H7 (cell line): ENCODE results near the gene NPRL2. TPM values are rescaled to one million over a fixed set of nuclear protein-coding genes. Genes with fewer than 3 reads are reported as not detected.

Experiments
- DNase-seq: peaks from one replicate; pipeline ENCODE4 v3.0.0; 2012
- H3K27me3 ChIP-seq: 2 replicates; pipeline ENCODE4 v1.6.0; 2011; ENCODE audit warnings: mild to moderate bottlenecking, low read length; ENCODE audit not compliant: control insufficient read depth, insufficient read depth
- H3K36me3 ChIP-seq: replicated peaks from 2 replicates; pipeline ENCODE4 v1.5.1; 2011; ENCODE audit warnings: low read length; ENCODE audit not compliant: control insufficient read depth, insufficient read depth
- H3K4me3 ChIP-seq: 2 replicates; pipeline ENCODE4 v1.5.1; 2011; ENCODE audit warnings: low read depth, mild to moderate bottlenecking, control low read depth, low read length, moderate library complexity; ENCODE audit not compliant: insufficient read depth
- total RNA-seq: library from RNA; depleted of rRNA; stranded (reverse); fragments of >200 nt; shearing (Covaris generic); gene quantifications from 2 replicates; pipeline ENCODE4 v1.2.3, GENCODE V29; 2014

The NPRL2 gene
- total RNA-seq, 1 experiment from 2014 or later = 41.1 TPM

DNA sequence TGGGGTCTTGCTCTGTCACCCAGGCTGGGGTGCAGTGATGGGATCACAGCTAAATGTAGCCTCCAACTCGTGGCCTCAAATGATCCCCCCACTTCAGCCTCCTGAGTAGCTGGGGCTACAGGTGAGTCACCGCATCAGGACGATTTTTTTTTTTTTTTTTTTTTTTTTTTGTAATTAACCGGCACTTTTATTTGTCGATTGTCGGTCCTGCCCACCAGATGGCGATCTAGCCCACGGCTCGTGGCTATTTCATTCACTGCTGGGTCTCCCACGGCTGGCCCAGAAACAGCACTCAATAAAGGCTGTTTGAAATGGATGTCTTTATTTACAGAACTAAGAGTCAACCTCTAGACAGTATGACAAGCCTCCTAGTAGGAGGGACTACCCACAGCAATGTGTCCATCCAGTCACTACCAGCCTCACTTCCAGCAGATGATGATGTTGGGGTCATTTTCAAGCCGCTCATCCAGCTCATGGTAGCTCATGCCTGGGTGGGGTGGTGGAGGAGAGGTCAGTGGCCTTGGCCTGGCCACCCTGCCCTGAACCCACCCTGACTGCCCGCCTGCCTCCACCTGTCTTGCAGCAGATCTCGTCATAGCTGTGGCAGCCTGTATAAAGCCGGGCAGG lies 3.3 kb downstream of the NPRL2 start:
- H3K27me3 ChIP-seq = peaks cover 24% of the 10 kb centered on the region
- peaks cover 8% of the 10 kb centered on the region for H3K36me3 ChIP-seq
- no peak overlapping the region for H3K4me3 ChIP-seq
- DNase-seq = peak; percentile 88

DNA sequence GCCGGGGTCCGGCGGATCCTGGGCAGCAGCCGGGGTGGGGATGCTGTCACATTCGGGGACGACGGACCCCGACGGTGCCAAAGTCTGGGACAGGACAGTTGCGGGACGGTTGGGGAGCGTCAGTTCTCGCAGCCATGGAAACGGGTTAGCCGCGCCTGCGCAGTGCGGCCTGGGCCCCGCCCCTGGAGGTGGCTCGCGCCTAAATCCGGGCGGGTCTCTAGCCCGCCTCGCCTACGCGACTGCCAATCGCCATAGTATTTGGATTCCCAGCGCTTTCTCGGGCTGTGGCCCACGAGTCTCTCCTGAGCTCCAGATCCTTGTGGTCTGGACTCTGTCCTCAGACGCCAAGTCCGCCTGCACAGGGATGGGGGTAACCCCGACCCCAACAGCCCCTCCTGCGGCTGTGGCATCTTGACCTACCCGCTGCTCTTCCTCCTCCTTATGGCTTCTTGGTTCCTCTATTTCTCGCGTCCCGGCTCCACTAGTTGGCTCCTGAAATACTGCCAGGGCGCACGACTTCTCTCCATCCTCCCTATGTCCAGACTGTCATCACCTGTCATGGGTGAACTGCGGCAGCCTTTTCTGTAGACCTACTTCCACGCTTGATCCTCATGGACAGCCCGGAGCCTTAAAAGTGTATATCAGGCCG lies 4.9 kb downstream of the NPRL2 start, which contains the start of gene ZMYND10:
Gene ZMYND10, minus strand, starts transcription at position 147 of the 649 bp plus-strand sequence. CDS start 153 bp downstream, outside the sequence.
- peaks cover 36% of the 10 kb centered on the region for H3K27me3 ChIP-seq
- peak; percentile 100 for DNase-seq
- peaks cover 8% of the 10 kb centered on the region for H3K36me3 ChIP-seq
- peak within 1 kb of the TSS; percentile 47 for H3K4me3 ChIP-seq

DNA sequence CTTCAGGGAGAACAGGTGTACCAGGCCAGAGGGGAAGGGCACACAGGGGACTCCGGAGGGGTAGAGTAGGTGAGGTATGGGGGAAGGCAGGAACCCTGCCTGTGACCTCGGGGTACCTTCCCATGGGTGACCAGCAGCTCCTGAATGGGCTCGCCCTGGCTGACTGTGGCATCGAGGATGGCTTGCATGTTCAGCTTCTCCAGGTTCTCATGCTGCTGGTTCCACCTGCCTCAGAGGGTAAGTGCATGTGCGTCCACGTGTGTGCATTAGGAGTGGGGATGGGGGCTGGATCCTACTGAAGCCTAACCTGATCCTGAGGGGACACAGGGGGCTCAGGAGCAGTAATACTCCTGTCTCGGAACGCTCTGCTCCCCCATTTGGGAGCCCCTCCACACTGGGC lies 5.6 kb downstream of the NPRL2 start:
- Histone ChIP-seq H3K4me3 (no peak overlapping the region), H3K36me3 (peaks cover 8% of the 10 kb centered on the region), H3K27me3 (peaks cover 43% of the 10 kb centered on the region)
- DNase-seq = no peak

DNA sequence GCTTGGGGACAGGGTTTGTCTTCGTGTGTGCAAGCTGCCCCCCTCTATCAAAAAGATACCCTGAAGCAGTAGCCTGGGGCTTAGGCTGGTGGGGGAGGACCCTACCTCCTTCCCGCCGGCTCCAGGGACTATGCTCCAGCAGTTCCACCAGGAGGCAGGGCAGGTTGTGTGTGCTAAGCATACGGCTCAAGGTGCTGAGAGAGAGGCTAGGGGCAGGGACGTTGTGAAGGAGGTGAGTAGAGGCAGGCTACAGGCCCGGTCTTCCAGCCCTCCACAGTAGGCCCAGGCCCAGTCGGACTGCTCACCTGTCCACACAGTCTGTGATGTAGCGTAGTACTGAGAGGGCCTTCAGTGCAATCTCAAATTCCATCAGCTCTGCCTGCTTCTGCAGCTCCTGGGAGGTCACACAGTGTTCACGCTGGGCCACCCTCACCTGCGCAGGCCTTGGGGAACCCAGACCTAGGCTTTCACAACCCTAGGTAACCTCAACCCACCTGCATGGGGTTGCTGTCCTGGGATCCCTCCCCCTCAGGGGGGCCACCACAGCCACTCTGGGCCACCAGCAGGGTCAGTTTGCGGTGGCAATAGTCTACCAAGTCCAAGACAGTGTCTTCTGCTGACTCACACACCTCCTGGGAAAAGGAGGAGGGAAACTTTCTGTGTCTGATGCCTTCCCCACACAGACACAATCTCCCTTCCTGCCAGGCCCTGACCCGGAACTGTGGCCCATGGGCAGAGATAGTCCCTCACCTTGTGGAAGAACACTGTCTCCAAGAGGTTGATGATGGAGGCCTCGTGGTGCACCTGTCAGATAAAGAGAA lies 7.6 kb downstream of the NPRL2 start:
- Histone ChIP-seq H3K36me3 (peaks cover 3% of the 10 kb centered on the region; the same call in 1 of the 2 replicates), H3K27me3 (peaks cover 53% of the 10 kb centered on the region)
- DNase-seq = peak; percentile 83

DNA sequence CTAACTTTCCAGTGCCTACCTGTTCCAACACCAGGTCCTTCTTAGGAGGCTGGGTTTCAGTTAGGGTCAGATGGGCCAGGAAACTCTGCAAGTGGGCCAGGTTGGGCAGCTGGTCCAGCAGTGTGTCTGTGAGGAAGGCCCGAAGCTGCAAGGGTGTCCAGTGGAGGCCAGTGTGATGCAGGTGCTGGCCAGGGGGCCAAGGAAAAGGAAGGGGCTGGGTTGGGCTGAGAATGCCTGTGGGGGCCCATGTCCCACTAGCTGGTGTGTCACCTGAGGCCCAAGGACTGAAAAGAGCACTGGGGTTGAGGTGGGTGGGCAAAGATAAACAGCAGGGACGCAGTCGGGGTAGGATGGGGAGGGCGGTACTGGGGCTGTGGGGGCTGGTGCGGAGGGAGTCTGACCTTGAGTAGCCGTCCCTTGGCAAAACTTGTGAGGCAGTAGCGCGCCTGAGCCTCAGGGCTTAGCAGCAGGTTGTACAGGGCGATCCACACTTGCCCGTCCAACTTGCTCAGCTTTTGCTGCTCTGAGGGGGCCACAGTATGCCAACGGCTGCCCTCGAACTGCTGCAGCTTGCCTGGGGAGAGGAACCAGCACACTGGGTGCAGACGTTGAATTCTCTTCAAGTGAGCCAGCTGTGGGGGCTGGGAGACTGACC lies 8.5 kb downstream of the NPRL2 start:
- no peaks in the 10 kb centered on the region for H3K36me3 ChIP-seq
- no peak overlapping the region for H3K4me3 ChIP-seq
- H3K27me3 ChIP-seq = peaks cover 53% of the 10 kb centered on the region
- DNase-seq = no peak

More for the DNA sequence above, 7.6 kb downstream of the NPRL2 start:
- no peak overlapping the region for H3K4me3 ChIP-seq

DNA sequence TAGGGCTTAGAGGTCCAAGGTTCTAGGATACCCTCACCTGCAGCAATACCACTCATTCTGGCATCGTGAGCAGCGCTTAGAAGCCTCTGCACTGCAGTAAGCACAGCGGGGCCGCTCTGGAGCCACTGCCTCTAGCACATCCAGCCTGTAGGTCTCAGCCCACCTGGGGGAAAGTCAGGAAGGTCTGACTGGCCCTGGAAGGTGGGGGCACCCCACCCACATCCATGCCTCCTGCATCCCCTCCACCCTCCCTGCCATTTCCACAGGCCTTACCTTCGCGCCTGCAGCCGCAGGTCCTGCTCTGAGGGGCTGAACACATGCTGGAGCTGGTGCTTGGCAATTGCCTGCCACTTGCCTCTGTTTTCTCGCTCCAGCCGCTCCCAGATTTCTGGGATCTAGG lies 9.0 kb downstream of the NPRL2 start:
- Histone ChIP-seq H3K27me3 (peaks cover 53% of the 10 kb centered on the region), H3K36me3 (no peaks in the 10 kb centered on the region), H3K4me3 (no peak overlapping the region)
- peak; percentile 56 for DNase-seq

DNA sequence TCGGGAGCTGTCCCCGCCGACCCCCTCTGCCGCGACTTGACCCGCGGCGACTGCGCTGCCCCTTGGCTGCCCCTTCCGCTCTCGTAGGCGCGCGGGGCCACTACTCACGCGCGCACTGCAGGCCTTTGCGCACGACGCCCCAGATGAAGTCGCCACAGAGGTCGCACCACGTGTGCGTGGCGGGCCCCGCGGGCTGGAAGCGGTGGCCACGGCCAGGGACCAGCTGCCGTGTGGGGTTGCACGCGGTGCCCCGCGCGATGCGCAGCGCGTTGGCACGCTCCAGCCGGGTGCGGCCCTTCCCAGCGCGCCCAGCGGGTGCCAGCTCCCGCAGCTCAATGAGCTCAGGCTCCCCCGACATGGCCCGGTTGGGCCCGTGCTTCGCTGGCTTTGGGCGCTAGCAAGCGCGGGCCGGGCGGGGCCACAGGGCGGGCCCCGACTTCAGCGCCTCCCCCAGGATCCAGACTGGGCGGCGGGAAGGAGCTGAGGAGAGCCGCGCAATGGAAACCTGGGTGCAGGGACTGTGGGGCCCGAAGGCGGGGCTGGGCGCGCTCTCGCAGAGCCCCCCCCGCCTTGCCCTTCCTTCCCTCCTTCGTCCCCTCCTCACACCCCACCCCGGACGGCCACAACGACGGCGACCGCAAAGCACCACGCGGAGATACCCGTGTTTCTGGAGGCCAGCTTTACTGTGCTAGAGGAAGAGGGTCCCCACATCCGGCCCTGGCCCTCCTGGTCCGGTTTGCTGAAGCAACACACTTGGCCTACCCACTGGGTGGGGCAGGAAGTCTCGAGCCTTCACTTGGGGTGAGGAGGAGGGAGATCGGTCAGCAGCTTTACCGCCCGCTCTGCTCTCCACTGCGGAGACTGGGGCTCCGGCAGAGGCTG lies 9.9 kb downstream of the NPRL2 start, which contains the start of gene RASSF1:
Gene RASSF1, minus strand, starts transcription at position 389 of the 882 bp plus-strand sequence. Its CDS starts 31 bp downstream, at position 358.
- Histone ChIP-seq H3K36me3 (no peaks in the 10 kb centered on the region), H3K4me3 (peak within 1 kb of the TSS; percentile 58), H3K27me3 (peaks cover 47% of the 10 kb centered on the region)
- DNase-seq = peak; percentile 91

DNA sequence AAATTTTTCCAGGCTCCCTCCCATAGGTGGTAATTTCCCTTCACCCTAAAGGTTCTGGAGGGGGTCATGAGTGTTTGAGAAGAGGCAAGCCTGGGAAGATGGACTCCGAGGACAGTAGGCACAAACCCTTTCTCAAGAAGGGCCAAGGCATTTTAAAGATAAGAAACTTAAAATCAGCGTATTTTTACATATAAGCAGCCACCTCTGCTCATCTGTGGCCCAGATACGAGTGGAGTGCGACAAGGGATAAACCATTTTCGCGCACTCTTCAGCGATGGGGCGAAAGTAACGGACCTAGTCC lies 10.5 kb downstream of the NPRL2 start:
- peaks cover 43% of the 10 kb centered on the region for H3K27me3 ChIP-seq
- no peaks in the 10 kb centered on the region for H3K36me3 ChIP-seq
- H3K4me3 ChIP-seq = peak overlapping the region; percentile 58
- no peak for DNase-seq

DNA sequence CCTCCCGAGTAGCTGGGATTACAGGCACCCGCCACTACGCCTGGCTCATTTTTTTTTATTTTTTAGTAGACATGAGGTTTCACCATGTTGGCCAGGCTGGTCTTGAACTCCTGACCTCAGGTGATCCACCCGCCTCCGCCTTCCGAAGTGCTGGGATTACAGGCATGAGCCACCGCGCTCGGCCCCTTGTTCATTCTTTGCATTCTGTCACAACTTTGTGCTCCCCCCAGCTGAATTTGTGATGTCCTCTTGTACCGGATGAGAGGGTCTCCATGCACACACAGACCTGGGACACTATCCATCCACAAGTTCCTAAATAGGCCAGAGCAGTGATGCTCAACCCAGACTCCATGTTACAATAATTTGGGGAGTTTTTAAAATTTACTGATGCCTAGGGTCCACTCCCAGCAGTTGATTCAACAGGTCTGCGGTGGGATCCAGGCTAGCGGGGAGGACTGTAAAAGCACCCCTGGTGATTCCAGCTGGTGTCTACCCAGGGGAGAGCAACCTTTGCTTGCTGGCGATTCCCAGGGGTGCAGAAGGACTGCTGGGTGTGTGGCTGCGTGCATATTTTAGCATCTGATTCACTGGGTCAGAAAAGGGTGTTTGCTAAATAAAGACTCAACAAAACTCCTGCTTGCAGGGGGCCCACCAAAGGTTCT lies 11.0 kb downstream of the NPRL2 start:
- Histone ChIP-seq H3K27me3 (peaks cover 39% of the 10 kb centered on the region), H3K4me3 (no peak overlapping the region), H3K36me3 (no peaks in the 10 kb centered on the region; the same call in 1 of the 2 replicates)
- DNase-seq = no peak

DNA sequence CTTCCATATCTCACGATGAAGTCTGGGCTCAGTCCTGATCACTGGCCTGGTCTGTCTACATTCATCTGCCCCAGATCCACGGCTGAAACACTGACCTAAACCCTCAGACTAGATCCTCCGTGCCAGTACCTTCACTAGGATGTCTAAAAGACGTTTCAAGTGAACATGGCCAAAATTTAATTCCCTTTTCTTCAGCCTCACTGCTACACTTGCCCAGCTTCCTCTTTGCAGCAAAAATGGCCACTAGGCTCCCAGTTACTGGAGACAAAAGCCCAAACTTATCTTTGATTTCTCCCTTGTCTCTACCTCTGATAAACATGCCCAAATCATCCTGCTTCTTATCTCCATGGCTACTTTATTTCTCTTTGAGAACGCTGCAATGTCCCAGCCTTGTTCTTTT lies 11.6 kb downstream of the NPRL2 start:
- H3K36me3 ChIP-seq = peaks cover 4% of the 10 kb centered on the region
- H3K4me3 ChIP-seq = no peak overlapping the region
- DNase-seq = no peak
- peaks cover 38% of the 10 kb centered on the region for H3K27me3 ChIP-seq

DNA sequence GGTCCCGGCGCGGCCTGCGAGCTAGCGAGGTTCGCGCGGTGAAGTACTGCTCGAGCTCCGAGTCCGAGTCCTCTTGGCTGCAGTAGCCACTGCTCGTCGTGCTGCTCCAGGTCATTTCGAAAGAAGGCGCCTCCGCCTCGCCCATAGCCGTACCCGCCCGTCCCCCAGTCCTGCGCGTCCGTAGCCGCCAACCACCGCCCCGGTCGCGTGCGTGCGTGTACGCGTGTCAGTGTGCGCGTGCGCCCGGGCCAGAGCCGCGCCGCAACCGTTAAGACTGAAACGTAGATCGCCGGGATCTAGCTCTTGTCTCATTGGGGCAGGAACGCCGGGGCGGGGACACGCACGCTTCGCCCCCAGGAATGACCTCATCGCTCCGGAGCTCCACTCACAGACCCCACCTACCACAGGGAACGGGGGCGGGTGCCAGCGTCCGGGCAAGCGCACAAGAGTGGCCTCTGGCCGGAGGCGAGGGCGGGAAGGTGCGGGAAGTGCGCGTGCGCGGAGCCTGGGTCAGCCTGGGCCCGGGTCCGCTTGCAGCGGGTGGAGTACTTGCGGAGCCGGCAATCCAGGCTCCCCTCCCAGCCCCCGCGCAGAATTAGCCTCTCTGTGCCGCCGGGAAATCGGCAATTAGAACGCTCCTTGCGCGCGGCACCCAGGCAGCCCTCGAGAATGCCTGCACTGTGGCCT lies 13.3 kb downstream of the NPRL2 start:
- Histone ChIP-seq H3K27me3 (peaks cover 29% of the 10 kb centered on the region), H3K36me3 (peaks cover 4% of the 10 kb centered on the region), H3K4me3 (peak overlapping the region; percentile 98)
- DNase-seq = peak; percentile 100

DNA sequence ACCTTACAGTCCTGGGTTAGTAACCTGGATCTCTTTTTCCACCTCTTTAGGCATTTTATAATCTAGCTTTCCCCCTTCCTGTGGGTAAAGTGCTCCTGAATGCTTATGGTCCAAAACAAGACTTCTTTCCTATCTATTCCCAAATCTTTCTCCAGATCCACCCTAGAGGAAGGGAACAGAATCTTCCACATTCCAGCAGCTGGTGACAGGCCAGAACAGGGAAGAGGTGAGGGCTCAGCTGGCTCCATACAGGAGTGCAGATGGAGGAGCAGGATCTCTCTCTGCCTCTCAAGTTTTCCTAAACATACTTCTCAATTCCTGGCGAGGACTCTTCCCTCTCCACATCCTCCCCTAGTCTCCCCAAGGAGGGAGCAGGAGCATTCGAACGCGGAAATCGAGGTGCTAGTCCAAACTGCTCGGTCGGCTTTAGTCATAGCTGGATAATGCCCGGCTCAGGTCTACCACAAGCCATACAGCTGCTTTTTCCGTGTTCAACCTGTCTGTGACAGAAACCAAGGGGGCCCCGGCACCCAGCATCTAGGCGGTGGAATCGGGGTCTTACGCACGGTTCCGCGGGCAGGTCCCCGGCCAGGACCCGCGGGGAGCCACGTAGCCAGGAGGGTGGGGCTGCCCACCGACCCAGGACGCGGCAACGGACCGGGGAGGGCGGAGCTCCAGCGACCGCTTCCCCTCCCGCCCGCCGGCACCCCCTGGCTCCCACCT lies 14.0 kb downstream of the NPRL2 start:
- H3K27me3 ChIP-seq = peaks cover 26% of the 10 kb centered on the region
- peaks cover 9% of the 10 kb centered on the region for H3K36me3 ChIP-seq
- H3K4me3 ChIP-seq = peak overlapping the region; percentile 98
- peak; percentile 93 for DNase-seq
